ENCODE results near the gene GPR153.
"Not testable (repeated sequence)": the region's sequence is repeated elsewhere in the genome, so short reads cannot be mapped to it uniquely, and the experiment has no call there.

Gene GPR153

DNA sequence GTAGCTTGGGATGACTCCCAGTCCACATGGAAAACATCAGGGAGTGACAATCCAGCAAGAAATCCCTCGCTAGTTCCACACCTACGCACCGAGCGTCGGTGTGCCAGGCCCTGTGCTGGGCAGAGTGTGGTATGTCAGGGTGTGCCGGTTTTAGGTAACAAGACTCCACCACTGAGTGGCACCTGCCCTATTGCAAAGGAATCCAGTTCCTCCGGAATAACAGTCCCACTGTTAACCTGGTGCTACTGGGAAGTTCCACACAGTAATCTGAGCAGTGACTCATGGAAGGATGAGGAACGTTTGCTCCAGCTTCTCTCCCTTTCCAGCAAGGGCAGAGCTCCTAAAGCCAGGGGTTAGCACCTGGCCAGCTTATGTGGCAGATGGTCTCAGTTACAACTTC lies 40.7 kb downstream of the GPR153 start:
- H3K27me3 ChIP-seq (ENCODE audit: control insufficient read depth in 2 of 2, insufficient read depth in 2 of 2, low read length in 2 of 2): no peaks in the 10 kb centered on the region
- H3K9me3 ChIP-seq (ENCODE audit: control insufficient read depth in 2 of 2, low read length in 2 of 2): no peaks in the 10 kb centered on the region
- no peak overlapping the region for H3K4me3 ChIP-seq (ENCODE audit: low read length in 2 of 2)
- peaks cover 17 to 30% of the 10 kb centered on the region in 2 donors for H3K36me3 ChIP-seq (ENCODE audit: control insufficient read depth in 2 of 2, insufficient read depth in 2 of 2, low read length in 2 of 2)
- H3K27ac ChIP-seq (ENCODE audit: low read depth in 2 of 2, low read length in 2 of 2): no peak overlapping the region
- no peak overlapping the region for H3K9ac ChIP-seq (ENCODE audit: low read depth in 1 of 2, low read length in 2 of 2)
- no peaks in the 10 kb centered on the region for H3K4me1 ChIP-seq (ENCODE audit: control insufficient read depth in 2 of 2, insufficient read depth in 2 of 2, low read length in 2 of 2)

DNA sequence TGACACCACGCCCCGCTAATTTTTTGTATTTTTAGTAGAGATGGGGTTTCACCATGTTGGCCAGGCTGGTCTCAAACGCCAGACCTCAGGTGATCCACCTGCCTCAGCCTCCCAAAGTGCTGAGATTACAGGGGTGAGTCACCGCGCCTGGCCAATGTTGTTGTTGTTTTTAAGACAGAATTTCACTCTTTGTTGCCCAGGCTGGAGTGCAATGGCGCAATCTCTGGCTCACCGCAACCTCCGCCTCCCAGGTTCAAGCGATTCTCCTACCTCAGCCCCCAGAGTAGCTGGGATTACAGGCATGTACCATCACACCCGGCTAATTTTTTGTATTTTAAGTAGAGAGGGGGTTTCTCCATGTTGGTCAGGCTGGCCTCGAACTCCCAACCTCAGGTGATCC lies 41.3 kb downstream of the GPR153 start:
- not testable (repeated sequence) for H3K9ac ChIP-seq (ENCODE audit: low read depth in 1 of 2, low read length in 2 of 2); H3K4me1 ChIP-seq (ENCODE audit: control insufficient read depth in 2 of 2, insufficient read depth in 2 of 2, low read length in 2 of 2); H3K4me3 ChIP-seq (ENCODE audit: low read length in 2 of 2); H3K27me3 ChIP-seq (ENCODE audit: control insufficient read depth in 2 of 2, insufficient read depth in 2 of 2, low read length in 2 of 2); H3K9me3 ChIP-seq (ENCODE audit: control insufficient read depth in 2 of 2, low read length in 2 of 2); H3K27ac ChIP-seq (ENCODE audit: low read depth in 2 of 2, low read length in 2 of 2)
- H3K36me3 ChIP-seq (ENCODE audit: control insufficient read depth in 2 of 2, insufficient read depth in 2 of 2, low read length in 2 of 2): peaks cover 11 to 24% of the 10 kb centered on the region in 2 donors

GRCh38 chr1:6218375-6219164 lies 42.3 kb downstream of the GPR153 start:
- H3K4me1 ChIP-seq (ENCODE audit: control insufficient read depth in 2 of 2, insufficient read depth in 2 of 2, low read length in 2 of 2): no peaks in the 10 kb centered on the region
- no peaks in the 10 kb centered on the region for H3K9me3 ChIP-seq (ENCODE audit: control insufficient read depth in 2 of 2, low read length in 2 of 2)
- H3K36me3 ChIP-seq (ENCODE audit: control insufficient read depth in 2 of 2, insufficient read depth in 2 of 2, low read length in 2 of 2): peaks cover 2 to 13% of the 10 kb centered on the region in 2 donors
- H3K4me3 ChIP-seq (ENCODE audit: low read length in 2 of 2): no peak overlapping the region
- no peak overlapping the region for H3K9ac ChIP-seq (ENCODE audit: low read depth in 1 of 2, low read length in 2 of 2)
- H3K27me3 ChIP-seq (ENCODE audit: control insufficient read depth in 2 of 2, insufficient read depth in 2 of 2, low read length in 2 of 2): no peaks in the 10 kb centered on the region
- no peak overlapping the region for H3K27ac ChIP-seq (ENCODE audit: low read depth in 2 of 2, low read length in 2 of 2)

- Histone ChIP-seq H3K9ac (ENCODE audit: low read depth in 1 of 2, low read length in 2 of 2) (no peak overlapping the region), H3K4me3 (ENCODE audit: low read length in 2 of 2) (no peak overlapping the region), H3K36me3 (ENCODE audit: control insufficient read depth in 2 of 2, insufficient read depth in 2 of 2, low read length in 2 of 2) (no peaks in the 10 kb centered on the region), H3K4me1 (ENCODE audit: control insufficient read depth in 2 of 2, insufficient read depth in 2 of 2, low read length in 2 of 2) (peaks cover 0 to 11% of the 10 kb centered on the region in 2 donors), H3K27me3 (ENCODE audit: control insufficient read depth in 2 of 2, insufficient read depth in 2 of 2, low read length in 2 of 2) (no peaks in the 10 kb centered on the region), H3K9me3 (ENCODE audit: control insufficient read depth in 2 of 2, low read length in 2 of 2) (no peaks in the 10 kb centered on the region), H3K27ac (ENCODE audit: low read depth in 2 of 2, low read length in 2 of 2) (no peak overlapping the region)
Measured at GRCh38 chr1:6212193-6212959, 48.5 kb downstream of the GPR153 start.

DNA sequence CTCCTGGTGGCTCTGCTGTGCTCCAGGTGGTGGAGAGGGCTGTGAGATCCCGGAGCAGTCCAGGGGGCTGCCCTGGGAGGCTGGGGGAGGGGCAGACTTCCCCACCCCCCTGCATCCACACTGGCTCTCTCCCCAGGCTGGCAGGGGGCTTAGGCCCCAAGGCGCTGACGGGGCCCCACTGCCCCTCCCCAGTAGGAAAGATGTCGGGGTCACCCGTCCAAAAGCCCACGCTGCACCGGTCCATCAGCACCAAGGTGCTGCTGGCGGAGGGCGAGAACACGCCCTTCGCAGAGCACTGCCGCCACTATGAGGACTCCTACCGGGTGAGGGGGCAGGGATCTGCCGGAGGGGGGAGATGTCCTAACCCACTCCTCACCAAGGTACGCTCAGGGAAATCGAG lies 49.2 kb downstream of the GPR153 start:
- Histone ChIP-seq H3K4me1 (ENCODE audit: control insufficient read depth in 2 of 2, insufficient read depth in 2 of 2, low read length in 2 of 2) (peaks cover 4 to 15% of the 10 kb centered on the region in 2 donors), H3K27ac (ENCODE audit: low read depth in 2 of 2, low read length in 2 of 2) (no peak overlapping the region), H3K9ac (ENCODE audit: low read depth in 1 of 2, low read length in 2 of 2) (no peak overlapping the region), H3K4me3 (ENCODE audit: low read length in 2 of 2) (no peak overlapping the region), H3K27me3 (ENCODE audit: control insufficient read depth in 2 of 2, insufficient read depth in 2 of 2, low read length in 2 of 2) (no peaks in the 10 kb centered on the region), H3K36me3 (ENCODE audit: control insufficient read depth in 2 of 2, insufficient read depth in 2 of 2, low read length in 2 of 2) (no peaks in the 10 kb centered on the region), H3K9me3 (ENCODE audit: control insufficient read depth in 2 of 2, low read length in 2 of 2) (no peaks in the 10 kb centered on the region)

DNA sequence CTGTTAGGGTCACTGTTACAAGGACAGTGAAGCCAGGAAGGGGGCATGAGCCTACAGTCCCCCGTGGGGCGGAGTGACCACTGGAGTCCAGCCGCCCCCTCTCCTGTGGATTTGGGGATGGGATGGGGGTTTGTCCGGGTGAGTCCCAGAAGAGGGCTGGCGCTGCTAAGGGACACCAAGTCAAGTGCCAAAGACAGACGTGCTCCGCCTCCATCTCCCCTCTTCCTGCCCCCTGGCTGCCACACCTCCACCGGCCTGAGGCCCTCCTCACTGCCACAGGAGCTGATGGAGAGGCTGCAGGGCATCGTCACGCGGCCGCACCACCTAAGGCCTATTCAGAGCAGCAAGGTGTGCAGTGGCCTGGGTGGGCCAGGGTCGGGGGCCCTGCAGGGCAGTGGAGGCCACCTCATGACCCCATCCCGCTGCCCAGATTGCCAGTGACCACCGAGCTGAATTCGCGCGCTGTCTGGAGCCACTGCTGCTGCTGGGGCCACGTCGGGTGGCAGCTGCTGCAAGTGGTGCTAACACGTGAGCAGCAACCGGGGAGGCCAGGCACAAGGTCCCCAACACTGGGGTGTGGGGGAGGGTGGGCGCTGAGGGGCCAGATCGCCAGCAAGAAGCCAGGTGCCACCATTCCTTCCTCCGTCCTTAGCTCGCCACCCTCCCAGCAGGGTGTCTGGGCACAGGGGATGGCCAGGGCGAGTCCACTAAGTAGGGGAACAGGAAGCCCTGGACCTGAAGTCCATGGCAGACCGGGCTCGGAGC lies 50.1 kb downstream of the GPR153 start:
- Histone ChIP-seq H3K36me3 (ENCODE audit: control insufficient read depth in 2 of 2, insufficient read depth in 2 of 2, low read length in 2 of 2) (no peaks in the 10 kb centered on the region), H3K9ac (ENCODE audit: low read depth in 1 of 2, low read length in 2 of 2) (no peak overlapping the region), H3K27me3 (ENCODE audit: control insufficient read depth in 2 of 2, insufficient read depth in 2 of 2, low read length in 2 of 2) (no peaks in the 10 kb centered on the region), H3K27ac (ENCODE audit: low read depth in 2 of 2, low read length in 2 of 2) (no peak overlapping the region), H3K4me1 (ENCODE audit: control insufficient read depth in 2 of 2, insufficient read depth in 2 of 2, low read length in 2 of 2) (peaks cover 4 to 21% of the 10 kb centered on the region in 2 donors), H3K4me3 (ENCODE audit: low read length in 2 of 2) (no peak overlapping the region), H3K9me3 (ENCODE audit: control insufficient read depth in 2 of 2, low read length in 2 of 2) (no peaks in the 10 kb centered on the region)

DNA sequence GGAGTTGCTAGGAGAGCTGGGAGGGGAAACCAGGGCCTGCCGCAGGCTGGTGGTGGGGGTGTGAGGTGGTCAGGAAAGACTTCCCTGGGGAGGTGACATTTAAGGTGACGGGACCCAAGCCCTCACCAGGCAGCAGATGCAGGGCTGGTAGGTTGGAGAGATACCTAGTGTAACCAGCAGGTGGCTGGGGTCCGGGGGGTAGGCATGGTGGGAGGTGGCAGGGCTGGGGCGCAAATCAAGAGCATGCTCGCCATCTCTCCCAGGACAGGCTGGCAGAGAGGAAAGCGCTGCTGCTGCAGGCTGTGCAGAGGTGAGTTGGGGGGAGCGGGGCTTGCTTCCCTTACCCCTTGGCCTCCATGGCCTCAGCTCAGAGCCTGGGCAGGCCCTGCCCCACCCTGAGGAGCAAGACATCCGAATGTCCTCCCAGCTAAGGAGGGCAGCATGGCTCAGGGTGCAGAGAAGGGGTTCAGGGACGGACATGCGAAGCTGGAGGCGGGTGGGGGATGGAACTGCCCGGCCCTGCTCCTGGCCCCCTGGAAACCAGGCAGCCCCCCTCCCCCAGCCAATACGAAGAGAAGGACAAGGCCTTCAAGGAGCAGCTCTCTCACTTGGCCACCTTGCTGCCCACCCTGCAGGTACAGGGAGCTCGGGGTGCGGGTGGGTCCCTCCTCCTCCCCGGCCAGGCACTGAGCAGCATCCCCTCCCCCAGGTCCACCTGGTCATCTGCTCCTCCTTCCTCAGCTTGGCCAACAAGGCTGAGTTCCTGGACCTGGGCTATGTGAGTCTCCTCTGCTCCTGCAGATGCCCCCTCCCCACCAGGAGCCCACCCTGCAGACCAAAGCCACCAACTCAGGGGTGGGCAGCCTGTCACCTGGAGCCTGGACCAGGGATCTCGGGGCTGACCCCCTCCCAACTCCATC lies 51.0 kb downstream of the GPR153 start:
- Histone ChIP-seq H3K4me3 (ENCODE audit: low read length in 2 of 2) (peak overlapping the region; percentile 48 to 60), H3K9me3 (ENCODE audit: control insufficient read depth in 2 of 2, low read length in 2 of 2) (no peaks in the 10 kb centered on the region), H3K27me3 (ENCODE audit: control insufficient read depth in 2 of 2, insufficient read depth in 2 of 2, low read length in 2 of 2) (no peaks in the 10 kb centered on the region), H3K9ac (ENCODE audit: low read depth in 1 of 2, low read length in 2 of 2) (no peak overlapping the region), H3K36me3 (ENCODE audit: control insufficient read depth in 2 of 2, insufficient read depth in 2 of 2, low read length in 2 of 2) (no peaks in the 10 kb centered on the region), H3K27ac (ENCODE audit: low read depth in 2 of 2, low read length in 2 of 2) (no peak overlapping the region), H3K4me1 (ENCODE audit: control insufficient read depth in 2 of 2, insufficient read depth in 2 of 2, low read length in 2 of 2) (peaks cover 7 to 23% of the 10 kb centered on the region in 2 donors)

- Histone ChIP-seq H3K27ac (ENCODE audit: low read depth in 2 of 2, low read length in 2 of 2) (no peak overlapping the region), H3K9ac (ENCODE audit: low read depth in 1 of 2, low read length in 2 of 2) (no peak overlapping the region), H3K4me1 (ENCODE audit: control insufficient read depth in 2 of 2, insufficient read depth in 2 of 2, low read length in 2 of 2) (peaks cover 10 to 27% of the 10 kb centered on the region in 2 donors)
Measured at GRCh38 chr1:6208723-6209660, 51.9 kb downstream of the GPR153 start.

GRCh38 chr1:6207921-6208320 lies 53.0 kb downstream of the GPR153 start:
- Histone ChIP-seq H3K9ac (ENCODE audit: low read depth in 1 of 2, low read length in 2 of 2) (no peak overlapping the region), H3K36me3 (ENCODE audit: control insufficient read depth in 2 of 2, insufficient read depth in 2 of 2, low read length in 2 of 2) (no peaks in the 10 kb centered on the region), H3K27me3 (ENCODE audit: control insufficient read depth in 2 of 2, insufficient read depth in 2 of 2, low read length in 2 of 2) (no peaks in the 10 kb centered on the region), H3K4me1 (ENCODE audit: control insufficient read depth in 2 of 2, insufficient read depth in 2 of 2, low read length in 2 of 2) (peaks cover 10 to 27% of the 10 kb centered on the region in 2 donors), H3K9me3 (ENCODE audit: control insufficient read depth in 2 of 2, low read length in 2 of 2) (no peaks in the 10 kb centered on the region), H3K27ac (ENCODE audit: low read depth in 2 of 2, low read length in 2 of 2) (no peak overlapping the region), H3K4me3 (ENCODE audit: low read length in 2 of 2) (no peak overlapping the region)

More at GRCh38 chr1:6208723-6209660, 51.9 kb downstream of the GPR153 start:
- Histone ChIP-seq H3K9me3 (ENCODE audit: control insufficient read depth in 2 of 2, low read length in 2 of 2) (no peaks in the 10 kb centered on the region), H3K27me3 (ENCODE audit: control insufficient read depth in 2 of 2, insufficient read depth in 2 of 2, low read length in 2 of 2) (no peaks in the 10 kb centered on the region), H3K4me3 (ENCODE audit: low read length in 2 of 2) (peak overlapping the region; percentile 48 to 60), H3K36me3 (ENCODE audit: control insufficient read depth in 2 of 2, insufficient read depth in 2 of 2, low read length in 2 of 2) (no peaks in the 10 kb centered on the region)
